Natural killer cell (primary cell): ENCODE data around the gene HTR7. TPM values are rescaled to one million over a fixed set of nuclear protein-coding genes. Genes with fewer than 3 reads are reported as not detected.

Experiments
- ATAC-seq, 3 donors: fragments of 150-1000 bp in 2 of 3; fragments of 200-7000 bp in 1 of 3; cut with Tn5 transposase; 1 replicate in 1 of 3; 2 replicates in 2 of 3; pipeline ENCODE4 v1.10.0; 2021; ENCODE audit warnings: mild to moderate bottlenecking in 2 of 3, moderate library complexity in 2 of 3
- DNase-seq, 2 donors: peaks; one replicate each; pipeline versions ENCODE4 v3.0.0 to v3.0.0-alpha.2; 2013 to 2021; ENCODE audit warnings: mixed read lengths in 1 of 2
- H3K27ac ChIP-seq: one replicate; pipeline ENCODE4 v1.5.1; 2013; ENCODE audit warnings: mild to moderate bottlenecking, low read length
- H3K27me3 ChIP-seq: one replicate; pipeline ENCODE4 v1.6.1; 2013; ENCODE audit warnings: low read length; ENCODE audit not compliant: control insufficient read depth, insufficient read depth
- H3K36me3 ChIP-seq: one replicate; pipeline ENCODE4 v1.6.1; 2013; ENCODE audit warnings: low read length; ENCODE audit not compliant: control insufficient read depth, insufficient read depth
- H3K4me1 ChIP-seq: one replicate; pipeline ENCODE4 v1.6.1; 2013; ENCODE audit warnings: low read length; ENCODE audit not compliant: control insufficient read depth, insufficient read depth
- H3K4me3 ChIP-seq: one replicate; pipeline ENCODE4 v1.5.1; 2013; ENCODE audit warnings: low read length
- H3K9me3 ChIP-seq: one replicate; pipeline ENCODE4 v1.6.1; 2013; ENCODE audit warnings: low read length; ENCODE audit not compliant: control insufficient read depth, insufficient read depth
- H3K27ac Mint-ChIP-seq, 2 donors: one replicate each; pipeline ENCODE4 v1.8.0; 2022; ENCODE audit warnings: mild to moderate bottlenecking in 2 of 2, mixed read lengths in 2 of 2, moderate library complexity in 1 of 2
- H3K27me3 Mint-ChIP-seq, 2 donors: one replicate each; pipeline ENCODE4 v1.8.0; 2022; ENCODE audit warnings: low read depth in 2 of 2, mixed read lengths in 2 of 2
- H3K36me3 Mint-ChIP-seq: one replicate; pipeline ENCODE4 v1.8.0; 2022; ENCODE audit warnings: mixed read lengths
- H3K4me1 Mint-ChIP-seq, 2 donors: one replicate each; pipeline ENCODE4 v1.8.0; 2022; ENCODE audit warnings: mixed read lengths in 2 of 2
- H3K4me3 Mint-ChIP-seq: one replicate; pipeline ENCODE4 v1.8.0; 2022; ENCODE audit warnings: mild to moderate bottlenecking, moderate library complexity, mixed read lengths
- H3K9me3 Mint-ChIP-seq, 2 donors: one replicate each; pipeline ENCODE4 v1.8.0; 2022; ENCODE audit warnings: mixed read lengths in 2 of 2
- WGBS: methylation state at CpG from one replicate; pipeline ENCODE4 v1.1.7; 2013; ENCODE audit warnings: missing lambda C conversion rate; ENCODE audit not compliant: insufficient coverage; 5-methylcytosine and 5-hydroxymethylcytosine counted together
- intact Hi-C: fragments of 100-400 bp; cut with micrococcal nuclease; formaldehyde crosslinking; loops from one replicate; pipeline ENCODE4 v1.14.2; 2022
- total RNA-seq, 4 donors: library from RNA; stranded (reverse); fragments of 120-200 nt in 1 of 4; gene quantifications; one replicate each; pipeline versions ENCODE4 v1.2.3 to v1.2.4, GENCODE V29; 2013 to 2022
- TF ChIP-seq, protein P1 (sequence below): fragments of 200-600 bp; IDR thresholded peaks from one replicate; pipeline ENCODE4 v1.8.0; 2022; ENCODE audit warnings: antibody characterized with exemption

Gene HTR7
- total RNA-seq, 3 donors from 2014 or later (not counting 1 experiment from before 2014, with no cell fraction given): 0.11 to 0.20 TPM; not detected in 1

DNA sequence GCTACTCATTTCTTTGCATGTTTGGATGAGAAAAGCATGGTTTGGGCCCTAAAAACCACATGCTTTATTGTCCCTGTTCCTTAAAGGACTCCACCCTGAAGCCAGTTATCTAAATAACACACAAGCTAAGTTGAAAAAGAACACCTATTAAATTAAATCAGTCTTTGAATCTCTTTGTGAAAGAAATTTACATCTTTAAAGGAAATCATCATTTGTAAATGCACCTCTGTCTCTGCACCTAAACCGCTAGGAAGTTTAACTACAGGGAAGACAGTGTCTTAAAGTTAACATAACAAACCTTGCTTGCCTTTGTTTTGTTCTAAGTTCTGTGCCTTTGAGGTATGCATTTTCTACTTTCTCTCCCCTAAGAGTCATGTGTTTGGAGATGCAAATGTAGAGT lies 52.6 kb downstream of the HTR7 start:
- no peak overlapping the region for H3K4me3 ChIP-seq
- H3K4me3 Mint-ChIP-seq: no peak overlapping the region
- TF ChIP-seq, protein P1, sequence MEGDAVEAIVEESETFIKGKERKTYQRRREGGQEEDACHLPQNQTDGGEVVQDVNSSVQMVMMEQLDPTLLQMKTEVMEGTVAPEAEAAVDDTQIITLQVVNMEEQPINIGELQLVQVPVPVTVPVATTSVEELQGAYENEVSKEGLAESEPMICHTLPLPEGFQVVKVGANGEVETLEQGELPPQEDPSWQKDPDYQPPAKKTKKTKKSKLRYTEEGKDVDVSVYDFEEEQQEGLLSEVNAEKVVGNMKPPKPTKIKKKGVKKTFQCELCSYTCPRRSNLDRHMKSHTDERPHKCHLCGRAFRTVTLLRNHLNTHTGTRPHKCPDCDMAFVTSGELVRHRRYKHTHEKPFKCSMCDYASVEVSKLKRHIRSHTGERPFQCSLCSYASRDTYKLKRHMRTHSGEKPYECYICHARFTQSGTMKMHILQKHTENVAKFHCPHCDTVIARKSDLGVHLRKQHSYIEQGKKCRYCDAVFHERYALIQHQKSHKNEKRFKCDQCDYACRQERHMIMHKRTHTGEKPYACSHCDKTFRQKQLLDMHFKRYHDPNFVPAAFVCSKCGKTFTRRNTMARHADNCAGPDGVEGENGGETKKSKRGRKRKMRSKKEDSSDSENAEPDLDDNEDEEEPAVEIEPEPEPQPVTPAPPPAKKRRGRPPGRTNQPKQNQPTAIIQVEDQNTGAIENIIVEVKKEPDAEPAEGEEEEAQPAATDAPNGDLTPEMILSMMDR: no peak
- DNase-seq (no peak), ATAC-seq (no peak)
- no peaks in the 10 kb centered on the region for H3K36me3 ChIP-seq
- H3K4me1 ChIP-seq: no peaks in the 10 kb centered on the region
- H3K4me1 Mint-ChIP-seq: no peaks in the 10 kb centered on the region
- no peaks in the 10 kb centered on the region for H3K27me3 ChIP-seq
- H3K36me3 Mint-ChIP-seq: no peaks in the 10 kb centered on the region
- intact Hi-C loops: no loop called here
- H3K9me3 Mint-ChIP-seq: no peaks in the 10 kb centered on the region
- H3K27ac ChIP-seq: no peak overlapping the region
- no peaks in the 10 kb centered on the region for H3K9me3 ChIP-seq
- no peak overlapping the region for H3K27ac Mint-ChIP-seq
- H3K27me3 Mint-ChIP-seq: peaks cover 0 to 2% of the 10 kb centered on the region in 2 donors
- 80% methylated on average over 1 of the region's 1 CpG for WGBS

DNA sequence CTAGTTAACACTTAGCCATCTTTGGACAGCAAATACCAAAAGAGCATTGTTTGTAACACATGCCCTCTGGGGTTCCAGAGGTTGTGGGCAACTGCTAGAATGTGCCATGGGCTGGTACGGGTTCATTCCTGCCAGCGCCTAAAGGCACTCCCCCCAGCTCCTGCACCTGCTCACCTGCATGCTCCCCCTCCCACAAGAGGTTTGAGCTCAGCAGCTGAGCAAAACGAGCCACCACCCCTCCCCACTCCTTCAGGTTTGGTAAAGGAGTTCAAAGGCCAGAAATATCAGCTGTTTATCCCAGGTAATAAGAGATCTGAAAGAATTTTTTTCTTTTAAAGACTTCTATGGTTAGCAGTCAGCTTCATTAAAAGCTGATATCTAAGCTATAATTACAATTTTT lies 53.5 kb downstream of the HTR7 start:
- WGBS: 79% methylated on average over 2 of the region's 3 CpGs
- no peaks in the 10 kb centered on the region for H3K36me3 ChIP-seq
- no peak overlapping the region for H3K27ac ChIP-seq
- intact Hi-C loops: no loop called here
- no peak overlapping the region for H3K4me3 ChIP-seq
- Mint-ChIP-seq H3K27me3 (peaks cover 0 to 2% of the 10 kb centered on the region in 2 donors), H3K4me3 (no peak overlapping the region), H3K36me3 (no peaks in the 10 kb centered on the region), H3K27ac (no peak overlapping the region), H3K4me1 (no peaks in the 10 kb centered on the region), H3K9me3 (no peaks in the 10 kb centered on the region)
- DNase-seq (no peak), ATAC-seq (no peak)
- no peaks in the 10 kb centered on the region for H3K9me3 ChIP-seq
- H3K27me3 ChIP-seq: no peaks in the 10 kb centered on the region
- no peaks in the 10 kb centered on the region for H3K4me1 ChIP-seq
- TF ChIP-seq, protein P1: no peak

DNA sequence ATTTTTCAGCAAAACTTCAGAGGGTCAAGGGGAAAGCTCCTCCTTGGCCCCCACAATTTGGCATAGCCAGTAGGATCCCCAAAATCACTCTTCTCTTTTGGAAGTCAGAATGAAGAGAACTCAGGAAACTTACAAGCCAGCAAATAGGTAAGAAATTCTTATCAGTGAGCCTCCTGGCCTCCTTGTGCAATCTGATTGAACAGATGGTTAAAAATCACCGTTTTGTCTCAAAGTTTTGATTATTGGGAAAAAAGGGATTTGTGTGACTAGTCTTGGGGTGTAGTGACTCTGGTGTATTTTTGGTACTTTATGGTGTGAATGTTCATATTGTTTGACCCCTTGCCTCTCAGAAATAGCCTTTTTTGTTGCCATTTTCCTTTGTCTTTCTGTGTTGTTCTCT lies 56.2 kb downstream of the HTR7 start:
- no peak overlapping the region for H3K4me3 Mint-ChIP-seq
- no peaks in the 10 kb centered on the region for H3K9me3 Mint-ChIP-seq
- H3K4me1 Mint-ChIP-seq: no peaks in the 10 kb centered on the region
- no peaks in the 10 kb centered on the region for H3K4me1 ChIP-seq
- 87% methylated on average over 1 of the region's 1 CpG for WGBS
- no peaks in the 10 kb centered on the region for H3K27me3 Mint-ChIP-seq
- H3K27ac ChIP-seq: no peak overlapping the region
- no peaks in the 10 kb centered on the region for H3K9me3 ChIP-seq
- DNase-seq (no peak), ATAC-seq (no peak)
- H3K4me3 ChIP-seq: no peak overlapping the region
- no peak overlapping the region for H3K27ac Mint-ChIP-seq
- H3K27me3 ChIP-seq: no peaks in the 10 kb centered on the region
- intact Hi-C loops: no loop called here
- H3K36me3 Mint-ChIP-seq: no peaks in the 10 kb centered on the region
- no peaks in the 10 kb centered on the region for H3K36me3 ChIP-seq
- TF ChIP-seq, protein P1: no peak

DNA sequence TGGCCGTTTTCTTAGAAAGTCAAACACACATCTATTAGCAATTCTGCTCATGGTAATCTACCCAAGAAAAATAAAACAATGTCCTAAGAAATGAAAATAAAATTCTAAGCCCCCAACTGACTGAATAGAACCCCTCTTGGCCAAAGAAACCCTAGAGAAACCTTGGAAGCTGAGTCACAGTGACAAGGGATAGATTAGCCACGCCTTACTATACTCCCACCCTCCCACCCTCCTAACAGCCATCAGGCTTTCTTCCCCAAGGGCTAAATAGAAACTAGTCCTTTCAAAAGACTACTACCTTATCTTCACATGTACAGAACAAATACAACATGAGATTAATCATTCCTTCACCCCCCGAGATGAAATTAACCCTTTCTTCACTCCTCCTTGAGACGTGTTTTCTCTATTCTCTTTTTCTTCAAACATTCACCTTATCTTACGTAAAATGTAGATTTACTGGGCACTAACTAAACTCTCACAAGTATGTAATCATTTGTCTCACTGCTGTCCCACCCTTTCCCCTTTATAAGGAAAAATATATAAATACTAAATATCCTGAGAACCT lies 57.5 kb downstream of the HTR7 start:
- Histone ChIP-seq H3K36me3 (no peaks in the 10 kb centered on the region), H3K9me3 (no peaks in the 10 kb centered on the region), H3K27ac (no peak overlapping the region), H3K27me3 (no peaks in the 10 kb centered on the region), H3K4me3 (no peak overlapping the region), H3K4me1 (no peaks in the 10 kb centered on the region)
- no peak overlapping the region for H3K4me3 Mint-ChIP-seq
- H3K27me3 Mint-ChIP-seq: no peaks in the 10 kb centered on the region
- intact Hi-C loops: no loop called here
- no peaks in the 10 kb centered on the region for H3K36me3 Mint-ChIP-seq
- no peak overlapping the region for H3K27ac Mint-ChIP-seq
- 87% methylated on average over 5 of the region's 5 CpGs for WGBS
- TF ChIP-seq, protein P1: no peak
- DNase-seq (no peak), ATAC-seq (no peak)
- no peaks in the 10 kb centered on the region for H3K4me1 Mint-ChIP-seq
- H3K9me3 Mint-ChIP-seq: no peaks in the 10 kb centered on the region
